ENCODE measurements around the gene MEIOC.
A peak's percentile ranks its signal among the peaks of the same experiment; 100 is the strongest.

MEIOC gene

GRCh38 chr17:44628243-44629188 lies 27.8 kb upstream of the MEIOC start:
- H4K91ac ChIP-seq (ENCODE audit: low read length): peak overlapping the region; percentile 83
- peak overlapping the region; percentile 78 to 87 for H3K4ac ChIP-seq (ENCODE audit: low read depth in 1 of 2, low read length in 2 of 2)
- peak overlapping the region in 1 of 2 experiments; percentile 51 for H2BK12ac ChIP-seq (ENCODE audit: low read length in 2 of 2)
- peak; percentile 34 for DNase-seq
- H3K79me1 ChIP-seq (replicated peaks; ENCODE audit: low read length, poor library complexity, severe bottlenecking): no peaks in the 10 kb centered on the region
- peak overlapping the region; percentile 58 to 88 for H3K18ac ChIP-seq (ENCODE audit: low read depth in 1 of 2, low read length in 2 of 2)
- H2AK5ac ChIP-seq (ENCODE audit: low read length, severe bottlenecking): peak overlapping the region; percentile 99
- H3K4me2 ChIP-seq (ENCODE audit: low read length, poor library complexity, severe bottlenecking): peak overlapping the region; percentile 55
- peaks cover 0 to 5% of the 10 kb centered on the region in 2 experiments for H3K27me3 ChIP-seq (ENCODE audit: control insufficient read depth in 1 of 2, insufficient read depth in 1 of 2, low read length in 2 of 2)
- 52% methylated on average over 34 of the region's 34 CpGs for WGBS
- no peaks in the 10 kb centered on the region for H3K36me3 ChIP-seq (ENCODE audit: control insufficient read depth in 1 of 2, insufficient read depth in 2 of 2, low read depth in 1 of 2, low read length in 2 of 2)
- peak overlapping the region; percentile 83 for H2BK5ac ChIP-seq (ENCODE audit: low read depth, low read length, poor library complexity, severe bottlenecking)
- H3K9me3 ChIP-seq (ENCODE audit: control insufficient read depth, low read length): no peaks in the 10 kb centered on the region
- H2BK15ac ChIP-seq (ENCODE audit: low read depth, poor library complexity, severe bottlenecking): peak overlapping the region; percentile 60
- peak overlapping the region in 1 of 2 experiments; percentile 57 for H3K14ac ChIP-seq (ENCODE audit: low read length in 2 of 2)
- H3K4me1 ChIP-seq (ENCODE audit: control insufficient read depth, insufficient read depth, low read depth, low read length): peaks cover 20% of the 10 kb centered on the region
- peak overlapping the region in 1 of 2 experiments; percentile 23 for H3K23ac ChIP-seq (ENCODE audit: low read length in 2 of 2)
- H2AFZ ChIP-seq (ENCODE audit: low read depth, low read length): peak overlapping the region; percentile 83
- H2BK120ac ChIP-seq (ENCODE audit: low read depth, low read length): peak overlapping the region; percentile 68
- H3K9ac ChIP-seq (ENCODE audit: low read length): no peak overlapping the region
- H4K8ac ChIP-seq (ENCODE audit: low read length): peak overlapping the region; percentile 99
- peak overlapping the region; percentile 84 for H3K27ac ChIP-seq (ENCODE audit: low read length, poor library complexity, severe bottlenecking)
- H3K4me3 ChIP-seq (ENCODE audit: insufficient read depth in 1 of 2, low read depth in 1 of 2, low read length in 2 of 2): peak overlapping the region in 1 of 2 experiments; percentile 10

DNA sequence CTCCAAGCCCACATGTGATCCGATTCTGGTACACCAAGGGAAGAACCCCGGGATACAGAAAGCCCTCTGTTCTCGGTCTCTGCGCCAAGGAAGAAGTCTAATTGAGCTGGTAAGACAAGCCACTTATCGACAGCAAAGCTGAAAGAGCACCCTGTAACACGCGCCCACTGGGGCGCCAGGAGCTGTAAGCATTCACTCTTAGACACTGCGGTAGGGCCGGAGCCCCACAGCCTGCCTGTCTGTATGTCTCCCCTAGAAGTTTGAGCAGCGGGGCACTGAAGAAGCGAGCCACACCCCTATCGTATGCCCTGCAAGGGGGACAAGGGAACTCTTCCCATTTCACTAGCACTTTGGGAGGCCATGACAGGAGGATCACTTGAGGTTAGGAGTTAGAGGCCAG lies 27.0 kb upstream of the MEIOC start:
- H2BK15ac ChIP-seq (ENCODE audit: low read depth, poor library complexity, severe bottlenecking): no peak overlapping the region
- H3K79me1 ChIP-seq (replicated peaks; ENCODE audit: low read length, poor library complexity, severe bottlenecking): no peaks in the 10 kb centered on the region
- H3K9me3 ChIP-seq (ENCODE audit: control insufficient read depth, low read length): no peaks in the 10 kb centered on the region
- no peak overlapping the region for H4K8ac ChIP-seq (ENCODE audit: low read length)
- peaks cover 20% of the 10 kb centered on the region for H3K4me1 ChIP-seq (ENCODE audit: control insufficient read depth, insufficient read depth, low read depth, low read length)
- no peak overlapping the region for H4K91ac ChIP-seq (ENCODE audit: low read length)
- no peaks in the 10 kb centered on the region for H3K36me3 ChIP-seq (ENCODE audit: control insufficient read depth in 1 of 2, insufficient read depth in 2 of 2, low read depth in 1 of 2, low read length in 2 of 2)
- no peak overlapping the region for H2BK12ac ChIP-seq (ENCODE audit: low read length in 2 of 2)
- H3K4me3 ChIP-seq (ENCODE audit: insufficient read depth in 1 of 2, low read depth in 1 of 2, low read length in 2 of 2): no peak overlapping the region
- H2AK5ac ChIP-seq (ENCODE audit: low read length, severe bottlenecking): no peak overlapping the region
- no peak overlapping the region for H2BK5ac ChIP-seq (ENCODE audit: low read depth, low read length, poor library complexity, severe bottlenecking)
- H3K27me3 ChIP-seq (ENCODE audit: control insufficient read depth in 1 of 2, insufficient read depth in 1 of 2, low read length in 2 of 2): peaks cover 0 to 5% of the 10 kb centered on the region in 2 experiments
- no peak overlapping the region for H3K18ac ChIP-seq (ENCODE audit: low read depth in 1 of 2, low read length in 2 of 2)
- WGBS: 98% methylated on average over 13 of the region's 13 CpGs
- DNase-seq: no peak
- H3K4ac ChIP-seq (ENCODE audit: low read depth in 1 of 2, low read length in 2 of 2): no peak overlapping the region
- no peak overlapping the region for H3K23ac ChIP-seq (ENCODE audit: low read length in 2 of 2)
- no peak overlapping the region for H3K27ac ChIP-seq (ENCODE audit: low read length, poor library complexity, severe bottlenecking)
- H3K9ac ChIP-seq (ENCODE audit: low read length): no peak overlapping the region
- no peak overlapping the region for H2BK120ac ChIP-seq (ENCODE audit: low read depth, low read length)
- no peak overlapping the region for H2AFZ ChIP-seq (ENCODE audit: low read depth, low read length)
- H3K4me2 ChIP-seq (ENCODE audit: low read length, poor library complexity, severe bottlenecking): no peak overlapping the region
- no peak overlapping the region for H3K14ac ChIP-seq (ENCODE audit: low read length in 2 of 2)

GRCh38 chr17:44630703-44631102 lies 25.6 kb upstream of the MEIOC start:
- Histone ChIP-seq H3K23ac (ENCODE audit: low read length in 2 of 2) (no peak overlapping the region), H2AFZ (ENCODE audit: low read depth, low read length) (no peak overlapping the region), H3K4me3 (ENCODE audit: insufficient read depth in 1 of 2, low read depth in 1 of 2, low read length in 2 of 2) (no peak overlapping the region), H4K8ac (ENCODE audit: low read length) (no peak overlapping the region), H3K27me3 (ENCODE audit: control insufficient read depth in 1 of 2, insufficient read depth in 1 of 2, low read length in 2 of 2) (peaks cover 0 to 5% of the 10 kb centered on the region in 2 experiments), H4K91ac (ENCODE audit: low read length) (no peak overlapping the region), H3K14ac (ENCODE audit: low read length in 2 of 2) (no peak overlapping the region), H3K9me3 (ENCODE audit: control insufficient read depth, low read length) (no peaks in the 10 kb centered on the region), H3K18ac (ENCODE audit: low read depth in 1 of 2, low read length in 2 of 2) (no peak overlapping the region), H2BK15ac (ENCODE audit: low read depth, poor library complexity, severe bottlenecking) (no peak overlapping the region), H3K4me2 (ENCODE audit: low read length, poor library complexity, severe bottlenecking) (no peak overlapping the region), H3K36me3 (ENCODE audit: control insufficient read depth in 1 of 2, insufficient read depth in 2 of 2, low read depth in 1 of 2, low read length in 2 of 2) (no peaks in the 10 kb centered on the region), H3K9ac (ENCODE audit: low read length) (no peak overlapping the region), H3K79me1 (replicated peaks; ENCODE audit: low read length, poor library complexity, severe bottlenecking) (no peaks in the 10 kb centered on the region), H3K27ac (ENCODE audit: low read length, poor library complexity, severe bottlenecking) (no peak overlapping the region), H2BK120ac (ENCODE audit: low read depth, low read length) (no peak overlapping the region), H2AK5ac (ENCODE audit: low read length, severe bottlenecking) (no peak overlapping the region), H2BK5ac (ENCODE audit: low read depth, low read length, poor library complexity, severe bottlenecking) (no peak overlapping the region), H2BK12ac (ENCODE audit: low read length in 2 of 2) (no peak overlapping the region), H3K4me1 (ENCODE audit: control insufficient read depth, insufficient read depth, low read depth, low read length) (peaks cover 20% of the 10 kb centered on the region), H3K4ac (ENCODE audit: low read depth in 1 of 2, low read length in 2 of 2) (no peak overlapping the region)
- 89% methylated on average over 4 of the region's 4 CpGs for WGBS
- DNase-seq: no peak

GRCh38 chr17:44633998-44634397 lies 22.3 kb upstream of the MEIOC start:
- Histone ChIP-seq H3K23ac (ENCODE audit: low read length in 2 of 2) (no peak overlapping the region), H4K8ac (ENCODE audit: low read length) (no peak overlapping the region), H3K18ac (ENCODE audit: low read depth in 1 of 2, low read length in 2 of 2) (no peak overlapping the region), H3K9me3 (ENCODE audit: control insufficient read depth, low read length) (no peaks in the 10 kb centered on the region), H3K4me1 (ENCODE audit: control insufficient read depth, insufficient read depth, low read depth, low read length) (peaks cover under 1% of the 10 kb centered on the region), H3K4ac (ENCODE audit: low read depth in 1 of 2, low read length in 2 of 2) (no peak overlapping the region), H2BK5ac (ENCODE audit: low read depth, low read length, poor library complexity, severe bottlenecking) (no peak overlapping the region), H3K4me3 (ENCODE audit: insufficient read depth in 1 of 2, low read depth in 1 of 2, low read length in 2 of 2) (no peak overlapping the region), H3K14ac (ENCODE audit: low read length in 2 of 2) (no peak overlapping the region), H2BK120ac (ENCODE audit: low read depth, low read length) (no peak overlapping the region), H2AFZ (ENCODE audit: low read depth, low read length) (no peak overlapping the region), H3K4me2 (ENCODE audit: low read length, poor library complexity, severe bottlenecking) (no peak overlapping the region), H2BK15ac (ENCODE audit: low read depth, poor library complexity, severe bottlenecking) (no peak overlapping the region), H2BK12ac (ENCODE audit: low read length in 2 of 2) (no peak overlapping the region), H3K27ac (ENCODE audit: low read length, poor library complexity, severe bottlenecking) (no peak overlapping the region), H3K9ac (ENCODE audit: low read length) (no peak overlapping the region), H3K27me3 (ENCODE audit: control insufficient read depth in 1 of 2, insufficient read depth in 1 of 2, low read length in 2 of 2) (no peaks in the 10 kb centered on the region), H2AK5ac (ENCODE audit: low read length, severe bottlenecking) (no peak overlapping the region), H3K79me1 (replicated peaks; ENCODE audit: low read length, poor library complexity, severe bottlenecking) (no peaks in the 10 kb centered on the region), H4K91ac (ENCODE audit: low read length) (no peak overlapping the region), H3K36me3 (ENCODE audit: control insufficient read depth in 1 of 2, insufficient read depth in 2 of 2, low read depth in 1 of 2, low read length in 2 of 2) (no peaks in the 10 kb centered on the region)
- no peak for DNase-seq
- WGBS: 77% methylated on average over 8 of the region's 8 CpGs
